WI38 (cell line): ENCODE results near the gene TAF6.

Experiments
- H3K4me3 ChIP-seq: 2 replicates; pipeline ENCODE4 v1.5.1; 2011; ENCODE audit warnings: low read depth, mild to moderate bottlenecking, control low read depth, low read length
- TF ChIP-seq, protein P1 (sequence below): IDR thresholded peaks from 2 replicates; pipeline ENCODE4 v1.5.1; 2012; ENCODE audit warnings: low read depth, mild to moderate bottlenecking, control low read depth, low read length

The TAF6 gene

GRCh38 chr7:100081535-100082102 is 37.5 kb downstream of the TAF6 start, which contains the start of gene ZNF3:
Gene ZNF3 (minus strand): TSS chr7:100081723. CDS start chr7:100077357, 4,366 bp downstream.
- peak within 1 kb of the TSS; percentile 84 for H3K4me3 ChIP-seq
- TF ChIP-seq, protein P1, sequence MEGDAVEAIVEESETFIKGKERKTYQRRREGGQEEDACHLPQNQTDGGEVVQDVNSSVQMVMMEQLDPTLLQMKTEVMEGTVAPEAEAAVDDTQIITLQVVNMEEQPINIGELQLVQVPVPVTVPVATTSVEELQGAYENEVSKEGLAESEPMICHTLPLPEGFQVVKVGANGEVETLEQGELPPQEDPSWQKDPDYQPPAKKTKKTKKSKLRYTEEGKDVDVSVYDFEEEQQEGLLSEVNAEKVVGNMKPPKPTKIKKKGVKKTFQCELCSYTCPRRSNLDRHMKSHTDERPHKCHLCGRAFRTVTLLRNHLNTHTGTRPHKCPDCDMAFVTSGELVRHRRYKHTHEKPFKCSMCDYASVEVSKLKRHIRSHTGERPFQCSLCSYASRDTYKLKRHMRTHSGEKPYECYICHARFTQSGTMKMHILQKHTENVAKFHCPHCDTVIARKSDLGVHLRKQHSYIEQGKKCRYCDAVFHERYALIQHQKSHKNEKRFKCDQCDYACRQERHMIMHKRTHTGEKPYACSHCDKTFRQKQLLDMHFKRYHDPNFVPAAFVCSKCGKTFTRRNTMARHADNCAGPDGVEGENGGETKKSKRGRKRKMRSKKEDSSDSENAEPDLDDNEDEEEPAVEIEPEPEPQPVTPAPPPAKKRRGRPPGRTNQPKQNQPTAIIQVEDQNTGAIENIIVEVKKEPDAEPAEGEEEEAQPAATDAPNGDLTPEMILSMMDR = peak; percentile 70

DNA sequence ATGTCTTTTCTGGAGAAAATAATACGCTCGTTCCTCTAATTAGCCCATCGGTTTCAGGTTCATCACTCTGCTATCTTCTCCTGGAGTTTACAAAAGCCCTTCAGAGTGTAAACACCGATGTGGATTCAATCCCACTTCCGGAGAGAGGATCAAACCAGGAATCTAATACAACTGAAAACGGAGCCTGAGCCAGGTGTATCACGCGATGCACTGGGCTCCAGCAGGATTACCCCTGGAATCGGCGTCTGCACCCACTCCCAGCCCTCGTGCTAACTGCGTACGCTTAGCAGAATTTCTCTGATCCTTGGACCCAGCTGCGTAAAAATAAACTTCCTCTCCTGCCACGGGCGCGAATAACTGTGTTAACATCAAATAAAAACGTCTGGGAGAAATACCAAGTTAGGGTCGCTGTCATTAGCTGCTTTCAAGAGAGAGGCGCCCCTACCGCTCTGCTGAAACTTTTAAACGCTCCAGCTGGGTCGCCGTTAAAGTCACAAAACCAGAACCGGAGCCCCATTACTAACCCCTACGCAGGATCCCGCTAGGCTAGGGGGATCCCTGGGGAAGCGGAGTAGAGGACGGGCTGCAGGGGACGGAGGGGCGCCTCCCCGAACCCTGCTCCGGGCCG is 38.1 kb downstream of the TAF6 start:
- TF ChIP-seq, protein P1 = no peak
- peak overlapping the region; percentile 84 for H3K4me3 ChIP-seq

DNA sequence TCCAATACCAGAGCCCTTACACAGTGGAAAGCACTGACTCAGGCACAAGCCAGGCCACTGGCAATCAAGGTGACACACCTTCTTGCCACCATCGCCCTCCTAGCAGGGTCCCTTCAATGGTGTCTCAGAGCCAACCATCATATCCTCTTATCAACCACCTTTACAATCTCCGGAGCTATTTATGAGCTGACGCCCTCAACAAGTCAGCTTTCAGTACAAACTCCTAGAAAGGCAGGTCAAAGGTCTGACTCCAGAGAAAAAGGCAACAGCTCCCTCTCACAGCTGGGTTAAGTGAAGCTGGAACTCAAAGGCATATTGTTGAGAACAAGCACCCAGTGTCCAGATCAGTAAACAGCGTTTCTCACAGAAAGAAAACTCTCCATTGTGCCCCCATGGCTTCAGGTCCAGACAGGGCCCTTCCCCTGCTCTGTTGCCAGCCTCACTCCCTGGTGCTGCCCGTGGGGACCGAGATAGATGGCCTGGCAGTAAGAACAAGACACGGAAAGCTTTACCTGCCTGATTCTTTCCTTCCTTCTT is 40.1 kb downstream of the TAF6 start:
- H3K4me3 ChIP-seq = no peak overlapping the region
- TF ChIP-seq, protein P1 = no peak

- TF ChIP-seq, protein P1 = no peak
- H3K4me3 ChIP-seq = no peak overlapping the region
These were observed 42.0 kb downstream of the TAF6 start for GRCh38 chr7:100077205-100077604.

GRCh38 chr7:100075418-100075817 is 43.7 kb downstream of the TAF6 start:
- no peak overlapping the region for H3K4me3 ChIP-seq
- TF ChIP-seq, protein P1 = no peak

- H3K4me3 ChIP-seq = no peak overlapping the region
- TF ChIP-seq, protein P1 = no peak
These were observed 44.3 kb downstream of the TAF6 start for GRCh38 chr7:100074841-100075240.

DNA sequence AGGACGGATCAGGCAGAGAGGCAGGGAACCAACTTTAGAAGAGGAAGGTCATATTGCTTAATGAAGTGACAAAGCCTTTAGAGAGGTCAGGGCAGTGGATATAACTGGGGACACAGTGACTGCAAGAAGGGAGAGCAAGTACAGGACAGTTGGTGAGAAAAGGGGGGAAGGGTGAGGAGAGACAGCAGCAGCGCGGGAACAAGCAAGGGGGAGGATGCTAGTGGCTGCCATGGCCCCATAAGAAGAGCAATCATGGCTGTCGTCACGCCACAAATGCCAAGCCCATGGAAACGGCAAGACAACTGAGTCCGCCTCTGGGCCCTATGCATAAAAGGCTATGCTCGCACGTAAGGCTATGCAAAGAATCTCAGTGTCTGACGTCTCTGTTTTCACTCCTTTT is 46.7 kb downstream of the TAF6 start:
- H3K4me3 ChIP-seq = no peak overlapping the region
- TF ChIP-seq, protein P1 = no peak
